Activated T-helper 9 cell treated with anti-CD3 and anti-CD28 coated beads, Interleukin-2, amount 50 U/mL, for 16 hours (primary cell): ENCODE results near the gene FUNDC1.

Experiments
- DNase-seq: peaks from one replicate; pipeline ENCODE4 v3.0.0-alpha.2; 2020; ENCODE audit warnings: low read depth

The FUNDC1 gene

DNA sequence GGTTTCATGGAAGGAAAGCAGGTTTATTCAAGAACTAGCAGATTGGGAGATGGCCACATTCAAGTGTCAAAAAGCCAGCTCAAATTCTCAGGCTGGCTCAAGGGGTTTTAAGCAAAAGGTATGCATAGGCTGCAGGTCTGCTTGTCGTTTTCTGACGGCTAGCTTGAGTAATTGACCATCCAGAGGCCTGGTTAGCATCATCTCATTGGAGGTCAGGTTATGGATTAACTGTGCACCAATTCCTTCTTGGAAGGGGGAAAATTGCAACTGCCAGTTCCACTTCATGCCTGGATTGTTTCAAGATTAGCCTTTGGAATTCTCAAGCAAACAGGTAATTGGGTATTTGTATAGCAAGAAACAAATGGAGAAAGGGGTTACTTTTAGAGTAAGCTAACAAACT is 62.1 kb downstream of the FUNDC1 start:
- DNase-seq = no peak

GRCh38 chrX:44474410-44474809 is 68.2 kb downstream of the FUNDC1 start:
- DNase-seq = no peak
